Esophagus squamous epithelium (tissue), 5 donors: ENCODE results near the gene SPATA46. TPM values are rescaled to one million over a fixed set of nuclear protein-coding genes. Genes with fewer than 3 reads are reported as not detected.

ENCODE experiments used
- DNase-seq: peaks from one replicate; lab custom pipeline; 2025; lab: John Stamatoyannopoulos, UW
- H3K27ac ChIP-seq, 4 donors: fragments of 200-600 bp; sonication (generic); one replicate each; pipeline ENCODE4 v1.5.1; 2016 to 2019; ENCODE audit warnings: mild to moderate bottlenecking in 1 of 4
- H3K27me3 ChIP-seq, 4 donors: fragments of 200-600 bp; sonication (generic); 1 replicate in 3 of 4; 2 replicates in 1 of 4; pipeline versions ENCODE4 v1.5.1 to v1.6.0; 2017 to 2021; ENCODE audit warnings: antibody characterized with exemption in 1 of 4
- H3K36me3 ChIP-seq, 3 donors: fragments of 200-600 bp; sonication (generic); one replicate each; pipeline ENCODE4 v1.5.1; 2016 to 2019
- H3K4me1 ChIP-seq, 3 donors: fragments of 200-600 bp; sonication (generic); one replicate each; pipeline ENCODE4 v1.5.1; 2017 to 2019
- H3K4me3 ChIP-seq, 4 donors: fragments of 200-600 bp; sonication (generic); 1 replicate in 3 of 4; 2 replicates in 1 of 4; pipeline ENCODE4 v1.5.1; 2016 to 2019; ENCODE audit warnings: mild to moderate bottlenecking in 2 of 4, moderate library complexity in 1 of 4
- H3K9me3 ChIP-seq, 3 donors: fragments of 200-600 bp; sonication (generic); one replicate each; pipeline ENCODE4 v1.5.1; 2016 to 2019
- CTCF ChIP-seq, 6 experiments: fragments of 450-650 bp in 4 of 6; fragments of 200-600 bp in 2 of 6; sonication (generic) in 2 of 6; IDR thresholded peaks; one replicate each; pipeline ENCODE4 v1.5.1; 2016 to 2019; ENCODE audit warnings: antibody characterized with exemption in 6 of 6, mild to moderate bottlenecking in 4 of 6, moderate library complexity in 4 of 6
- POLR2A ChIP-seq, 4 donors: fragments of 450-650 bp; IDR thresholded peaks; one replicate each; pipeline ENCODE4 v1.6.1; 2017; ENCODE audit warnings: antibody characterized with exemption in 4 of 4, mild to moderate bottlenecking in 4 of 4, moderate library complexity in 3 of 4
- WGBS, 2 donors: methylation state at CpG; one replicate each; pipeline ENCODE4 v1.1.5; 2018; 5-methylcytosine and 5-hydroxymethylcytosine counted together
- intact Hi-C: fragments of 100-400 bp; cut with DNase I; formaldehyde crosslinking; loops from one replicate; pipeline ENCODE4 v1.15.0; 2022
- total RNA-seq, 4 donors: library from RNA; depleted of rRNA; stranded (reverse); fragments of >200 nt; gene quantifications; one replicate each; pipeline ENCODE4 v1.1.0, GENCODE V29; 2016
- donor health status: DM: yes; HTN: yes; CAD: no.

The SPATA46 gene
- total RNA-seq, 4 donors from 2014 or later = not detected

GRCh38 chr1:162381941-162382750 lies 5.5 kb upstream of the SPATA46 start:
- no peak for TF ChIP-seq POLR2A (IDR thresholded peaks at IDR 0.05)
- no peak for TF ChIP-seq CTCF (IDR thresholded peaks at IDR 0.05)
- intact Hi-C loops = no loop called here
- DNase-seq = no peak

GRCh38 chr1:162381383-162381782 lies 4.7 kb upstream of the SPATA46 start, which contains the start of gene C1orf226:
Gene C1orf226 (plus strand): TSS chr1:162381728. CDS start chr1:162381902, 174 bp downstream.
- no peak for DNase-seq
- no peak for TF ChIP-seq POLR2A (IDR thresholded peaks at IDR 0.05)
- no peak for TF ChIP-seq CTCF (IDR thresholded peaks at IDR 0.05)
- H3K36me3 ChIP-seq = no peaks in the 10 kb centered on the region
- intact Hi-C loops = no loop called here
- H3K27me3 ChIP-seq = no peaks in the 10 kb centered on the region
- H3K27ac ChIP-seq = peak within 1 kb of the TSS; percentile 81 to 93 (median 86)
- H3K4me1 ChIP-seq = peaks cover 0 to 33% (median 10%) of the 10 kb centered on the region in 3 donors
- H3K9me3 ChIP-seq = no peaks in the 10 kb centered on the region
- no peak within 1 kb of the TSS for H3K4me3 ChIP-seq
- WGBS, 2 donors = 19 to 44% methylated on average over 3 of the region's 3 CpGs

More at GRCh38 chr1:162381941-162382750, 5.5 kb upstream of the SPATA46 start:
- no peak overlapping the region for H3K4me3 ChIP-seq
- WGBS, 2 donors = 81 to 85% methylated on average over 4 to 10 of the region's 13 CpGs
- peaks cover 0 to 33% (median 10%) of the 10 kb centered on the region in 3 donors for H3K4me1 ChIP-seq
- no peaks in the 10 kb centered on the region for H3K9me3 ChIP-seq
- peak overlapping the region; percentile 81 to 93 (median 86) for H3K27ac ChIP-seq
- H3K36me3 ChIP-seq = no peaks in the 10 kb centered on the region
- no peaks in the 10 kb centered on the region for H3K27me3 ChIP-seq

GRCh38 chr1:162380061-162380846 lies 3.6 kb upstream of the SPATA46 start:
- WGBS, 2 donors = 75 to 87% methylated on average over 3 to 5 of the region's 6 CpGs
- Histone ChIP-seq H3K27me3 (no peaks in the 10 kb centered on the region), H3K27ac (peak overlapping the region in 1 of 4 donors; percentile 25), H3K9me3 (no peaks in the 10 kb centered on the region), H3K4me3 (no peak overlapping the region), H3K36me3 (no peaks in the 10 kb centered on the region), H3K4me1 (peaks cover 0 to 26% (median 10%) of the 10 kb centered on the region in 3 donors)
- DNase-seq = no peak
- intact Hi-C loops = no loop called here
- TF ChIP-seq CTCF (IDR thresholded peaks at IDR 0.05) (no peak), POLR2A (IDR thresholded peaks at IDR 0.05) (no peak)

GRCh38 chr1:162375463-162375862 lies 1.2 kb downstream of the SPATA46 start:
- intact Hi-C loops = no loop called here
- Histone ChIP-seq H3K4me3 (no peak overlapping the region), H3K36me3 (no peaks in the 10 kb centered on the region), H3K27ac (no peak overlapping the region), H3K9me3 (no peaks in the 10 kb centered on the region), H3K4me1 (peaks cover 0 to 14% (median 8%) of the 10 kb centered on the region in 3 donors), H3K27me3 (no peaks in the 10 kb centered on the region)
- DNase-seq = no peak
- 74 to 80% methylated on average over 1 to 5 of the region's 8 CpGs for WGBS, 2 donors
- TF ChIP-seq POLR2A (IDR thresholded peaks at IDR 0.05) (no peak), CTCF (IDR thresholded peaks at IDR 0.05) (no peak)
